ENCODE measurements around the gene RNU6-1. TPM values are rescaled to one million over a fixed set of nuclear protein-coding genes. Genes with fewer than 3 reads are reported as not detected.

The RNU6-1 gene
- total RNA-seq, 1 donor, result not detected

DNA sequence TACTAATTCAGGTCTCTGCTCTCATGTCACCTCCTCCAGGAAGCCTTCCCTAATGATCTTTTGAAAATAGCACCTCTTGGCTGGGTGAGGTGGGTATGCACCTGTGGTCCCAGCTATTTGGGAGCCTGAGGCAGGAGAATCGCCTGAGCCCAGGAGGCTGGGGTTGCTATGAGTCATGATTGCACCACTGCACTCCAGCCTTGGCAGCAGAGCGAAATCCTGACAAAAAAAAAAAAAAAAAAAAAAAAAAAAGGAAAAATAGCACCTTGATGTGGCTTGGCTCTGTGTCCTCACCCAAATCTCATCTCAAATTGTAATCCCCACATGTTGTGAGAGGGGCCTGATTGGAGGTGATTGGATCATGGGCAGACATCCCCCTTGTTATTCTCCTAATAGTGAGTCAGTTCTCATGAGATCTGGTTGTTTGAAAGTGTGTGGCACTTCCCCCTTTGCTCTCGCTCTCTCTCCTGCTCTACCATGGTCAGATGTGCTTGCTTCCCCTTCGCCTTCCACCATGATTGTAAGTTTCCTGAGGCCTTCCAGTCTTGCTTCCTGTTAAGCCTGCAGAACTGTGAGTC lies 11.2 kb upstream of the RNU6-1 start:
- TF ChIP-seq, protein P1, sequence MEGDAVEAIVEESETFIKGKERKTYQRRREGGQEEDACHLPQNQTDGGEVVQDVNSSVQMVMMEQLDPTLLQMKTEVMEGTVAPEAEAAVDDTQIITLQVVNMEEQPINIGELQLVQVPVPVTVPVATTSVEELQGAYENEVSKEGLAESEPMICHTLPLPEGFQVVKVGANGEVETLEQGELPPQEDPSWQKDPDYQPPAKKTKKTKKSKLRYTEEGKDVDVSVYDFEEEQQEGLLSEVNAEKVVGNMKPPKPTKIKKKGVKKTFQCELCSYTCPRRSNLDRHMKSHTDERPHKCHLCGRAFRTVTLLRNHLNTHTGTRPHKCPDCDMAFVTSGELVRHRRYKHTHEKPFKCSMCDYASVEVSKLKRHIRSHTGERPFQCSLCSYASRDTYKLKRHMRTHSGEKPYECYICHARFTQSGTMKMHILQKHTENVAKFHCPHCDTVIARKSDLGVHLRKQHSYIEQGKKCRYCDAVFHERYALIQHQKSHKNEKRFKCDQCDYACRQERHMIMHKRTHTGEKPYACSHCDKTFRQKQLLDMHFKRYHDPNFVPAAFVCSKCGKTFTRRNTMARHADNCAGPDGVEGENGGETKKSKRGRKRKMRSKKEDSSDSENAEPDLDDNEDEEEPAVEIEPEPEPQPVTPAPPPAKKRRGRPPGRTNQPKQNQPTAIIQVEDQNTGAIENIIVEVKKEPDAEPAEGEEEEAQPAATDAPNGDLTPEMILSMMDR (IDR thresholded peaks at IDR 0.05; ENCODE audit: insufficient read depth, low read depth, low read length), result no peak
- DNase-seq (ENCODE audit: low read depth), result peak; percentile 34
- H3K4me3 ChIP-seq (ENCODE audit: low read depth, low read length), result no peak overlapping the region

- no peak overlapping the region for H3K4me3 ChIP-seq (ENCODE audit: low read depth, low read length)
- TF ChIP-seq, protein P1 (IDR thresholded peaks at IDR 0.05; ENCODE audit: insufficient read depth, low read depth, low read length), result no peak
- no peak for DNase-seq (ENCODE audit: low read depth)
Observed at GRCh38 chr15:67850336-67850735, 10.5 kb upstream of the RNU6-1 start.

DNA sequence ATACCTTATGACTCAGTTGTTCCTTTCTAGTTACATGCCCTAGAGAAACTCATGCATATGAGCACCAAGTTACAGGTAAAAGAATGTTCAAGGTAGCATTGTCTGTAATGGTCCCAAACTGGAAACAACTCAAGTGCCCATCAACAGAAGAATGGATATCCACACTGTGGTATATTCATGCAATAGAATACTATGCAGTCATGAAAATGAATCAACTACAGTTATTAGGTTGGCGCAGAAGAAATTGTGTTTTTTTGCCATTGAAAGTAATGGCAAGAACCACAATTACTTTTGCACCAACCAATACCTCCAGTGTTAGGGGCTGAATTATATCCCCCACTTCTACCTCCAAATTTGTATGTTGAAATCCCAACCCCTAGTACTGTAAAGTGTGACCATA lies 9.7 kb upstream of the RNU6-1 start:
- TF ChIP-seq, protein P1 (IDR thresholded peaks at IDR 0.05; ENCODE audit: insufficient read depth, low read depth, low read length), result no peak
- no peak for DNase-seq (ENCODE audit: low read depth)
- H3K4me3 ChIP-seq (ENCODE audit: low read depth, low read length), result no peak overlapping the region

GRCh38 chr15:67845974-67846373 lies 6.1 kb upstream of the RNU6-1 start:
- no peak overlapping the region for H3K4me3 ChIP-seq (ENCODE audit: low read depth, low read length)
- TF ChIP-seq, protein P1 (IDR thresholded peaks at IDR 0.05; ENCODE audit: insufficient read depth, low read depth, low read length), result no peak
- no peak for DNase-seq (ENCODE audit: low read depth)

DNA sequence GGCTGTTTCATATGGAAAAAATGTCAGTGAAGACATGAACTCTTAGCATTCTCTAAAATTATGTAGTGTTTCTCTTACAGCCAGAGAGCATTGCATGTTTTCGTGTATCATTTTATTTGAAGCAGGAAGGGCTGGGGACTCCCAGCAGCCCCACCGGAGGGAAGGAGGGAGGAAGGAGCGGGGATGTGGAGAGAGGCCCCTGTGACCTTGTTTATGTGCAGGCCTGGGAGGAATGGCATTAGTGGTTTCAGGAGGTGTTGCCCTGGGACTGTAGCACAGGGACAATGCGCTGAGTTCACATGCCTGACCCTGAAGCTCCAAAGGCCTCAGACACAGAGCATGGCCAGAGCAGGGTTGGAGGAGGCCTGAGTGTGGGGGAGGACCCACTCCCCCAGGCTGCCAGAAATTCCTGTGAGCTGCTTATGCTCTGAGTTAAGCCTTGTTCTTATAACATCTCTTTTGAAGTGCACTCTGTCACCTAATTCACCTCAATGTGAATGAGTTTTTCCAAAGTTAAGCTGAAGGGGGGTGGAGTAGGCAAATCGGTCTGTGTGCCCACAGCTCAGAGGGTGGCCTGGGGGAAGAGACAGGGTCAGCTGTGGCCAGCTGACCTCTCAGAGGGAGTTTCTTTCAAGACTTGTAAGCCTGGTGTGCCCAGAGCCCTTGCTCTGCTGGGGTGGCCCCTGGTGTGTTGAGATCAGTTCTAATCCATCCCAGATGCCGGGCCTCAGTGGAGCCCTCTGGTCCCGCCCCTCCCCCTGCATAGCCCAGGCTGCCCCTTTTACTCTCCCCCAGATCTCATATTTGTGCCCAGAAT lies 3.9 kb upstream of the RNU6-1 start:
- no peak overlapping the region for H3K4me3 ChIP-seq (ENCODE audit: low read depth, low read length)
- DNase-seq (ENCODE audit: low read depth), result peak; percentile 87
- TF ChIP-seq, protein P1 (IDR thresholded peaks at IDR 0.05; ENCODE audit: insufficient read depth, low read depth, low read length), result no peak

DNA sequence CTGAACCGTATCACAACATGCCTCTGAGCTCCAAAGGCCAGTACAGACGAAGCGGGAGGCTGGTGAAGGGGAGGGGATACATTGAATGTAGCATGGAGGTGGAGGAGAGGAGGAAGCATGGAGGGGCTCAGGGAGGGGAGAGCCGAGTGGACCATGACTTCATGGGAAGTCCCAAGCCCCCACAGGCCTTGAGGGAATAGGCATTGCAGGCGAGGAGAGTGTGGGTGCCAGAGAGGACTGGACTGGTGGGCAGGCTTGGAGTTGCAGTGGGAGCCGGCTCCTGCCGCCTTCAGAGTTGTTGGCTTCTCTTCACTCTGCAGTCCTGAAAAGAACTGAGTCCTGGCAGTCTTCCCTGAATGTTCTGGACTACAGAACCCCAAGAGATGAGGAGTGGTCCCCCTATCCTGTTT lies 3.3 kb upstream of the RNU6-1 start:
- H3K4me3 ChIP-seq (ENCODE audit: low read depth, low read length), result no peak overlapping the region
- TF ChIP-seq, protein P1 (IDR thresholded peaks at IDR 0.05; ENCODE audit: insufficient read depth, low read depth, low read length), result no peak
- DNase-seq (ENCODE audit: low read depth), result no peak

All from fibroblast of villous mesenchyme (primary cell).